ENCODE results near the gene GRIK4. TPM values are rescaled to one million over a fixed set of nuclear protein-coding genes. Genes with fewer than 3 reads are reported as not detected.

Gene GRIK4
- total RNA-seq, 1 experiment from 2014 or later: not detected

GRCh38 chr11:120527111-120527761, 15.7 kb downstream of the GRIK4 start:
- H3K4me2 ChIP-seq: no peak overlapping the region
- H4K20me1 ChIP-seq (ENCODE audit: insufficient read depth): no peaks in the 10 kb centered on the region
- no peak overlapping the region for H3K4me3 ChIP-seq
- ChIA-PET POLR2A (ENCODE audit: unreplicated experiment) (interaction anchor here (0.7 kb wide), 1 partner anchor 13 kb away, joined by 5 read pairs; no protein-coding TSS in a partner anchor), CTCF (no interaction called here)
- H3K9me2 ChIP-seq (ENCODE audit: insufficient read depth): no peaks in the 10 kb centered on the region
- BruUV-seq (replicated peaks): no TSS peak
- H3K4me1 ChIP-seq (replicated peaks; ENCODE audit: insufficient read depth): no peaks in the 10 kb centered on the region
- H3K79me2 ChIP-seq (ENCODE audit: low read depth): no peaks in the 10 kb centered on the region
- intact Hi-C loops (cut with micrococcal nuclease; ENCODE audit: unreplicated experiment): no loop called here
- H3K27me3 ChIP-seq (ENCODE audit: insufficient read depth, low read depth): peaks cover 100% of the 10 kb centered on the region
- DNase-seq: no peak
- no peaks in the 10 kb centered on the region for H3K36me3 ChIP-seq (ENCODE audit: low read depth)
- H3F3A ChIP-seq (ENCODE audit: insufficient read depth, low read depth): no peaks in the 10 kb centered on the region
- H2AFZ ChIP-seq: no peak overlapping the region
- H3K27ac ChIP-seq: no peak overlapping the region
- TF ChIP-seq, protein P1, sequence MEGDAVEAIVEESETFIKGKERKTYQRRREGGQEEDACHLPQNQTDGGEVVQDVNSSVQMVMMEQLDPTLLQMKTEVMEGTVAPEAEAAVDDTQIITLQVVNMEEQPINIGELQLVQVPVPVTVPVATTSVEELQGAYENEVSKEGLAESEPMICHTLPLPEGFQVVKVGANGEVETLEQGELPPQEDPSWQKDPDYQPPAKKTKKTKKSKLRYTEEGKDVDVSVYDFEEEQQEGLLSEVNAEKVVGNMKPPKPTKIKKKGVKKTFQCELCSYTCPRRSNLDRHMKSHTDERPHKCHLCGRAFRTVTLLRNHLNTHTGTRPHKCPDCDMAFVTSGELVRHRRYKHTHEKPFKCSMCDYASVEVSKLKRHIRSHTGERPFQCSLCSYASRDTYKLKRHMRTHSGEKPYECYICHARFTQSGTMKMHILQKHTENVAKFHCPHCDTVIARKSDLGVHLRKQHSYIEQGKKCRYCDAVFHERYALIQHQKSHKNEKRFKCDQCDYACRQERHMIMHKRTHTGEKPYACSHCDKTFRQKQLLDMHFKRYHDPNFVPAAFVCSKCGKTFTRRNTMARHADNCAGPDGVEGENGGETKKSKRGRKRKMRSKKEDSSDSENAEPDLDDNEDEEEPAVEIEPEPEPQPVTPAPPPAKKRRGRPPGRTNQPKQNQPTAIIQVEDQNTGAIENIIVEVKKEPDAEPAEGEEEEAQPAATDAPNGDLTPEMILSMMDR (conservative IDR thresholded peaks at IDR 0.05): no peak
- TF ChIP-seq EZH2 (IDR thresholded peaks at IDR 0.05; ENCODE audit: low read depth): no peak
- H3K9me3 ChIP-seq (ENCODE audit: insufficient read depth, low read depth): no peaks in the 10 kb centered on the region

DNA sequence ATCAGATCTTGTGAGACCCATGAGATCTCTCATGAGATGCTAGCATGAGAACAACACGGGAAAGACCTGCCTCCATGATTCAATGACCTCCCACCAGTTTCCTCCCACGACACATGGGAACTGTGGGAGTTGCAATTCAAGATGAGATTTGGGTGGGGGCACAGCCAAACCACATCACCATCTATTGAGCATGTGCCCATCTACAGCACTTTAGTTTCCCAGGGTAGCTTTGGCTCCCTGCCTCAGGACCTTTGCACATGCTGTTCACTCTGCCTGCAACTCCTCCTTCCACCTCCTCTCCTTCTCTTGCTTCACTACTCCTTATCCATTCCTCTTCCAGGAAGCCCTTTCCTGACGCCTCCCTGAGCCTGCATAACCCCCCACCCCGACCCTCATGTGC, 17.2 kb downstream of the GRIK4 start:
- no TSS peak for BruUV-seq (replicated peaks)
- POLR2A ChIA-PET (ENCODE audit: unreplicated experiment): no interaction called here
- Histone ChIP-seq H3K4me3 (no peak overlapping the region), H3K27ac (no peak overlapping the region), H3K9me2 (ENCODE audit: insufficient read depth) (no peaks in the 10 kb centered on the region), H4K20me1 (ENCODE audit: insufficient read depth) (no peaks in the 10 kb centered on the region), H3K9me3 (ENCODE audit: insufficient read depth, low read depth) (no peaks in the 10 kb centered on the region), H3K4me2 (no peak overlapping the region), H2AFZ (no peak overlapping the region), H3K4me1 (replicated peaks; ENCODE audit: insufficient read depth) (no peaks in the 10 kb centered on the region), H3K36me3 (ENCODE audit: low read depth) (no peaks in the 10 kb centered on the region), H3K27me3 (ENCODE audit: insufficient read depth, low read depth) (peaks cover 100% of the 10 kb centered on the region), H3K79me2 (ENCODE audit: low read depth) (no peaks in the 10 kb centered on the region), H3F3A (ENCODE audit: insufficient read depth, low read depth) (no peaks in the 10 kb centered on the region)
- DNase-seq: no peak
- CTCF ChIA-PET: no interaction called here
- intact Hi-C loops (cut with micrococcal nuclease; ENCODE audit: unreplicated experiment): no loop called here
- TF ChIP-seq, protein P1 (conservative IDR thresholded peaks at IDR 0.05): no peak
- TF ChIP-seq EZH2 (IDR thresholded peaks at IDR 0.05; ENCODE audit: low read depth): no peak

GRCh38 chr11:120529214-120529613, 17.7 kb downstream of the GRIK4 start:
- H3K9me3 ChIP-seq (ENCODE audit: insufficient read depth, low read depth): no peaks in the 10 kb centered on the region
- H3K27ac ChIP-seq: no peak overlapping the region
- no peak for DNase-seq
- ChIA-PET POLR2A (ENCODE audit: unreplicated experiment) (no interaction called here), CTCF (no interaction called here)
- H3K27me3 ChIP-seq (ENCODE audit: insufficient read depth, low read depth): peaks cover 100% of the 10 kb centered on the region
- H3K36me3 ChIP-seq (ENCODE audit: low read depth): no peaks in the 10 kb centered on the region
- H3K79me2 ChIP-seq (ENCODE audit: low read depth): no peaks in the 10 kb centered on the region
- TF ChIP-seq EZH2 (IDR thresholded peaks at IDR 0.05; ENCODE audit: low read depth): no peak
- TF ChIP-seq, protein P1 (conservative IDR thresholded peaks at IDR 0.05): no peak
- no peak overlapping the region for H3K4me2 ChIP-seq
- BruUV-seq (replicated peaks): no TSS peak
- H3K9me2 ChIP-seq (ENCODE audit: insufficient read depth): no peaks in the 10 kb centered on the region
- no peak overlapping the region for H2AFZ ChIP-seq
- no peaks in the 10 kb centered on the region for H3F3A ChIP-seq (ENCODE audit: insufficient read depth, low read depth)
- intact Hi-C loops (cut with micrococcal nuclease; ENCODE audit: unreplicated experiment): no loop called here
- no peak overlapping the region for H3K4me3 ChIP-seq
- no peaks in the 10 kb centered on the region for H4K20me1 ChIP-seq (ENCODE audit: insufficient read depth)
- H3K4me1 ChIP-seq (replicated peaks; ENCODE audit: insufficient read depth): no peaks in the 10 kb centered on the region
